HG02588 (cell line): Measurements from ENCODE around the gene ADGRA1.

Experiments used
- ATAC-seq: cut with Tn5 transposase; IDR thresholded peaks from one replicate; pipeline ENCODE4 v1.9.1; 2021; ENCODE audit warnings: mild to moderate bottlenecking, moderate library complexity; ENCODE audit not compliant: unreplicated experiment

ADGRA1 gene

DNA sequence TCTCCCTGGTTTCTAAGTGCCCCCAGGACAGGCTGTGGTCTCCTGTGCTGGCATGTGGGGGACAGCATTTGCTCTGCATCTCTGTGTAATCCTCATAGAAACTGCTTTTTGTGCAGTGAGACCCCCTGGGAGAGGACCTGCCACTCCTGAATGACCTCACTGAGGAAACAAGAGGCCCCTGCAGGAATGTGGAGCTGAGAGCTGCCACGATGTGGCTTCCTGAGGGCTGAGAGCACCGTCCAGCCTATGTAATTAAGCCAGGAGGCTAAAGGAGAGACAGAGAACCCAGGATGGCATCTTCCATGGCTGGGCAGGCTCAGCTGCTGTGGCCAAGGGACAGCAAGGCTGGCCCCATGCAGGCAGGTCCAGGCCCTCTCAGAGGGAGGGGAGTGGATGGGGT, 32.3 kb upstream of the ADGRA1 start:
- ATAC-seq: no peak

DNA sequence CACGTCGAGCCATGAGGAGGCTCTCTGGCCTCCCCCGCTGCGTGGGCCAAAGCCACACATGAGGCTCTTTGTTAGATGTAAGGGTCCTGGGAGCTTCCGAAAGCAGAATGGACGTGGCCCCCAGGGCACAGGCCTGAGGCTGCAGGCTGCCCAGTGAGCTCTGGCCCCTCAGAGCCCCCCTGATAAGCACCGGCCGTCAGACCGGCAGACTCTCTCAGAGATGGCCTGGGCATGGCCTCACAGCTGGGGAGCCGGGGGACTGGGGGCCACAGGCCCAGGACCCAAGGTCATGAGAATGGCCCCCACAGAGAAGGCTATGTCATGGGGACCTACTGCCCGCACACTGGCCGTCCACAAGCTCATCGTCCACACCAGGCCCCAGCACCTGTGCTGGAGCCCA, 31.7 kb upstream of the ADGRA1 start:
- no peak for ATAC-seq

DNA sequence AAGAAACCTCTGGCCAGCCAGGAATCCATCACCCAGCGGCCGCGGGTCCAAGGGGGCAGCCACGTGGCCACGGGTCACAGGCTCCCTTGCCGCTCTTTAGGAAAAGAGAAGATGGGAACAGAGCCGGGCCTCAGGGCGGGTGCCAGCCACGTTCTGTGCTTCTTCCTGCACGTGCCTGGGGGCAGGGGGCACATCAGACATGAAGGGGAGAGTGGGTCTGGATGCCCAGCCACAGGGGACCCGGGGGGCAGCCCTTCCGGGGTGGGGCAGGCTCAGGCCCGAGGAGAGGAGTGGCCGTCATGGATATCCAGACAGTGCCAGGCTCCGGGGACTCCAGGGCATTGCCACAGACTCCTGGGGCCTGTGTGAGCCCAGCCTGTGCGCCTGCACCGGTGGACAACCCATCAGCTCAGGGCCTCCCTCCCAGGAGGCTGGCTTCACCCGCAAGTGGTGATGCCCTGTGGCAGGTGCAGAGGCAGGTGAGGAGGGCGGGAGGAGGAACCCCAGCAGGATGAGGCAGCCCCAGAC, 31.0 kb upstream of the ADGRA1 start:
- no peak for ATAC-seq

DNA sequence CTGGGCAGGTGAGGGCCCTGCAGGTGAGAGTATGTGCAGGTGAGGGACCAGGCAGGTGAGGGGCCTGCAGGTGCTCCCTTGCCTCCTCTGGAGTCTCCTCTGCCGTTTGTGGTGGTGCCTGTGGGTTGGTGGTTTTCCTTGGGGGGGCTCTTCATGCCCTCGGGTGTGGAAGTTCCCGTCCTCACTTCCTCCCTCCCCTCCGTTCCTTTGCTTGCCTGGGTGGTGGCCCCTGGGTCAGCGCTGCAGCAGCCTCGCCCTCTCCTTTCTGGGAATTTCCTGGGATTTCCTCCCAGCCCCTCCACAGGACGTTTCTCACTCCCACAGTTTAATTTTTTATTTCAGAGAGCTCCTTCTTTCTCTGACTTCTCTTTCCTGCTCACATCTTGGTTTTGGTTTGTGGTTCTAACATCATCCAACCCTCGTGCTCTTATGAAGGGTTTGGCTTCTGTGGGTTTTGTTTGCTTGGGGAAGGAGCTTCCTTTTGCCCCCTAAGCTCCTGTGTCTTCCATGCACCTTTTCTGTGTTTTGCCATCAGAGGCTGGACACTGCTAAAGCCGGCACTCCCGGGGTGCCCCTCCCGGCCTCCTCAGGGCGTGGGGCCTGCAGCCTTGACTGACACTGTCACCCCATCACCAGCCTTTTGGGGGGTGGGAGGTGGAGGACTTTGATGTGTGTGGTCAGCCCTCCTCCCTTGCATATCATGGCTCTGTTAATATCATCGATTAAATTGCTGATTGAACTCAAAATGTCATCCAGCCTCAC, 29.2 kb upstream of the ADGRA1 start:
- ATAC-seq: no peak

DNA sequence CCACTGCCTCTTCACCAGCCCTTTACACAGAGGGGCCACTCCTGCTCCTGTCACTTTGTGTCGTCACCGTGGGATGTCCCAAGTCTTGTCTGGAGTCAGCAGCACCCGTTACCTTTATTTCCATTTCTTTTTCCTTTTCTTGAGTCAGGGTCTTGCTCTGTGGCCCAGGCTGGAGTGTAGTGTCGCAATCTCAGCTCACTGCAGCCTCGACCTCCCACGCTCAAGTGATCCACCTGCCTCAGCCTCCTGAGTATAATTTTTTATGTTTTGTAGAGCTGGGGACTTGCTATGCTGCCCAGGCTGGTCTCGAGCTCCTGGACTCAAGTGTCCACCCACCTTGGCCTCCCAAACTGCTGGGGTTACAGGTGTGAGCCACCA, 28.6 kb upstream of the ADGRA1 start:
- ATAC-seq: no peak

DNA sequence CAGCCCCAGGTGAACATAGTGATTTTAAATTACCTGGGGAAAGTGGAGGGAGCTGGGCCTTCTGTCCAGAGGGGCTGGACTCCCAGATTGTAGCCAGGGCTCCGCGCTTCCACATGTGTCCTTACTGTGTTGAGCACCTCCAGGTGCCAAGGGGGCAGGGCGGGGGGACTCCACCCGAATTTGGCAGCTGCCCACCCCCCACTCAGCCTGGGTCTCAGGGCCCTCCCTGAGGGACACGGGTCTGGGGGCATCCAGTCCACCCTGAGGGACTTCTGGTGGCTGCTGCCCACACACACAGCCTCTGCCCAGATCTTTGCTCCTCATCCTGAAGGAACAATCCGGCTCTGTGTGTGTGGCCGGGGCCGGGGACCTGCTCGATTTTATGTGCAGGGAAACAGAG, 28.2 kb upstream of the ADGRA1 start:
- ATAC-seq: no peak

DNA sequence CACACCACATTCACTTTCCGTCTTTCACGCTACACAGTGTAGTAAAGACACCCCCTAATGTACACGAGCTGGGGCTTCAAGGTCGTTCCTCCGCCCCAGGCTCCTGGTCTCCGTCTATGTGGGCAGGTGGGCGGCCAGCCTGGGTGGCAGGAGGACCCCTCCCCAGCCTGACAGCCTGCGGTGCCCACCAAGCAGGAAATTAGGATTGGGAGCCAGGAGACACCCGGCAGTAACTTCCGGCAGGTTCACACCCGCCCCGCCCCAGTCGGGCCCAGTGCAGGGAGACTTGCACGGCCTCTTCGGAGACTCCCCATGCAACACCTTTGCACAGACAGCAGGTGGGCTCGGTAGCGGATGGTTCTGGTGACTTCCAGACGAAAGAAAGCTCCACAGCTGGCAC, 27.7 kb upstream of the ADGRA1 start:
- no peak for ATAC-seq

DNA sequence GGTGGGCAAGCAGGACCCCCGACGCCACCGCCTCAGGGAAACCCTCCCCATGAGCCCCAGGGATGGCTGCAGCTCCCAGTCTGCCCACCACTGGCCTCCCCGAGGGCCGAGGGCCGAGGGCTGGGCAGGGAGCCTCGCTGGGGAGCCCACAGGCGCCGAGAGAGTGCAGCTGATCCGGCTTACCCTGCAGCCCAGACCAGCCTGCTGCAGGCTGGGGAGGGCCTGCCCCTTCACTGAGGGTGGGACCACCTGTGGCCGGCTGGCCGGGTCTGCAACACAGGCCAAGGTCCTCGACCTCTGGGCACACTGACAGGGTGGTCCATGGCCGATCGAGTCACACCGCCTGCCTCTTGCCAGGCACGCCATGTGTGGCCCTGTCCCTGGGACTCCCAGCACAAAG, 27.3 kb upstream of the ADGRA1 start:
- ATAC-seq: no peak

DNA sequence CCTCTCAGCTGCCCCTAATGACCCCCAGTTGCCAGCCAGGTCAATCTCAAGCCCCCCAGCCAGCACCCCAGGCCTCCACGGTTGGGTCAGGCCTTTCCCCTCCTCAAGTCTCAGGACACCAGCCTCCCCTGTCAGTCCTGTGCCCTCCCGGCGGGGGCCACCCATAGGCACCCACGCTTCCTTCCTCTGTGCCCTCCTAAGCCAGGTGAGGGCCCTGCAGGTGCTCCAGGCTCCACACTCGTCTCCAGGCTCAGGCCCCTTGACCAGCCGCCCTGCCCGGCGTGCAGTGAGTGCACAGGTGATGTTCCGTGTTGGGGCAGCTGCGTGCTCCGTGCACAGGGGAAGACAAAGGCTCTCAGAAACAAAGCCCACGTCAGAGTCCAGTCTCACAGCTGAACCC, 26.8 kb upstream of the ADGRA1 start:
- no peak for ATAC-seq

DNA sequence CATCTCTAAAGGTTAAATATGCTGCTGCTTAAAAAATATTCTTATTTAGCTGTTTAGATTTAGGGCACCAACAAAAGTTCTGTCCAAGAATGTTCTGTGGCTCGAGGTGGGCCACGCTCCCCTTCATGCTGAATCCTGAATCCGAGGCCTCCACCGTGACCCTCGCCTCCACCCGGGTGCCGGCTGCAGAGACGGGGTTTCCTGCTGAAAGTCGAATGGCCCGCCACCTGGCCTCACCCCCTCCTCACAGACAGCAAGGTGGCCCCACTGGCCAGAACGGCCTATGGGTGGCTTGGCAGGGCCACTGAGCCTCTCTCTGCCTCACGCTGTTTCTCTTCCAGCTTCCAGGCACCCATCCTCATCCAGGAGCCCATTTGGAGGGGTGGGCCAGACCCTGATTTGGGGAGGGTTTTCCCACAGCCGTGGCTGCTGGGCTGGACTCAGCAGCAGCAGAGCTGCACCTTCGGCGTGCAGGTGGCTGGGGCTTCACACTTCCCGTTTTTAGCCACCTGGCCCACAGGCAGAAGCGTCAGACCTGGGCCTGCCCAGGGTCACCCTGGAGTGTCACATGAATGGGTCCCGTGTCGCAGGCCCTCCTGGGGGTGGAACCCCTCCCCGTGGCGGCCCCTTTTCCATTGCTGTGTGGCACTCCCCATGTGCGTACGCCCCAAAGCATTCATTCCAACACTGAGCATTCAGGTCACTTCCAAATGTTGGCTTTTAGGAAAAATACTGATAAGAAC, 26.3 kb upstream of the ADGRA1 start:
- ATAC-seq: no peak

DNA sequence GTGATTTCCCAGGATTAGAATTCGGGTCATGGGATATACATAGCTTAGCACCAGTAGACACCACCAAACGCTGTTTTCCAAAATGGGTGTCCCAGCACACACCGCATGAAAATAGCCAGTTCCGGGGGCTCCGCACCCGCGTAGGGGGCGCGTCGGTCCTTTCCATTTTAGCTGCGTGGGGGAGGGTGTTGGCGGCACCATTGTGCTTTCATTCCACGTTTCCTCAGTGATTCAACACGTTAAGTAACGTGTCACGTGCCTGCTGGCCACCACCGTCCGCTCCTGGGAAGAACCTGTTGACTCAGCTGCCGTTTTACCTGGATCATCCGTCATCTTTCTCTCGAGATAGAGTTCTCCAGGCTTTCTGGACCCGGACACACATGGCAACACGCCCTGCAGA, 25.6 kb upstream of the ADGRA1 start:
- ATAC-seq: no peak

DNA sequence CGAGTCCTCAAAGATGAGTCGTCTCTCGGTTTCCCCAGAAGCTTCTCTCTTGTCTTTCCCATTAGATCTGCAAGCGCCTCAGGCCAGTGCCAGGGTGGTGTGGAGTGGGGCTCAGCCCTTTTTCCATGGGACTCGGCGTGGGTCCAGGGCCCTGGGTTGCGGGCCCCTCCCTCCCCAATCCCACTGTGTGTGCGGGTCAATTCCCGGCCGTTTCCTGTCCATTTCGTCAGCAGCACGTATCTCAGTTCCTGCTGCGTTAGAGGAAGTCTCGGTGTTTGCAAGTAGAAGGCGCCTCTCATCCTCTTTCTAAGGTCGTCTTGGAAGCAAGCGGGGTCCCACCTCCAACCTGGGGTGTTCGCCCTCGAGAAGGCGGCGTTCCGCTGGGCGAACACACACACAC, 25.1 kb upstream of the ADGRA1 start:
- no peak for ATAC-seq

DNA sequence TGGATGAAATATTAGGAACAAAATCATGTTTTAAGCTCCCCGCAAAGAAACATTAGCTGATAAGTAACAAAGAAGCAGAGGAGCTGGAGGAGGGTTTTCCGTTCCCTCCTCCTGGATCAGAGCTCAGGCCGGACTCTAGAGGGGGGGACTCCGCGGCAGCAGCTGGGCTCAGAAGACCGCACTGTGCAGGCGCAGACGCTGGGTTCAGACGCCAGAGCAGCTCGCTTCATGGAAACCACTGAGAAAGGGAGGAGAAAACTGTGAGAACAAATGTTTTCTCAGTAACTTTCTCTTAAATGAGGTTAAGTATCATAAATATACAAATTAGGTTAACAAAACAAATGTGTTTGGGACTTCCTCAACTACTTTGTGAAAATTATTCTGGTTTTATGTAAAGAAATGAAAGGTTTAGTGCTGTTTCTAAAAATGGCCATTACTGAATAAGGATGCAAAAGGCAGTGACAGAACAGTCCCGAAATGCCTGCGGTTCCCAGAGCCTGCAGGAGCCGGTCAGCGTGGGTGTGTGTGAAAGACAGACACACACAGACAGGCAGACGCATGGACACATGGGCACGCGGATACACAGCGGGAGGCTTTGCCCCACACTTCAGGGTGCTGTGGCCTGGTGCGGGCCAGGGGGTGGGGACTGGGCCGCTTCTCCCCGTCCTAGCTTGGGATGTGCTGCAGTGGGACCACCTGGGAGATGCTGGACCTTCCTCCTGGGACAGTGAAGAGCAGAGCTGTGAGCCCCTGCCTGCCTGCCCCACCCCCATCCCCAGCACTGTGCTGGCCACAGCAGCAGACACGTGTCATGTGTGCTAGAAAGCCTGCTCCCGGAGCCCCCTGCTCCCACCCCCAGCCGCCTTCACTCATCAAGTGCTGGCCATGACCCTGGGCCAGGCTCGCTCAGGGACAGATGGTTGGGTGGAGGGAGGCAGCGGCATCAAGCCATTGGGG, 20.3 kb upstream of the ADGRA1 start:
- ATAC-seq: no peak

DNA sequence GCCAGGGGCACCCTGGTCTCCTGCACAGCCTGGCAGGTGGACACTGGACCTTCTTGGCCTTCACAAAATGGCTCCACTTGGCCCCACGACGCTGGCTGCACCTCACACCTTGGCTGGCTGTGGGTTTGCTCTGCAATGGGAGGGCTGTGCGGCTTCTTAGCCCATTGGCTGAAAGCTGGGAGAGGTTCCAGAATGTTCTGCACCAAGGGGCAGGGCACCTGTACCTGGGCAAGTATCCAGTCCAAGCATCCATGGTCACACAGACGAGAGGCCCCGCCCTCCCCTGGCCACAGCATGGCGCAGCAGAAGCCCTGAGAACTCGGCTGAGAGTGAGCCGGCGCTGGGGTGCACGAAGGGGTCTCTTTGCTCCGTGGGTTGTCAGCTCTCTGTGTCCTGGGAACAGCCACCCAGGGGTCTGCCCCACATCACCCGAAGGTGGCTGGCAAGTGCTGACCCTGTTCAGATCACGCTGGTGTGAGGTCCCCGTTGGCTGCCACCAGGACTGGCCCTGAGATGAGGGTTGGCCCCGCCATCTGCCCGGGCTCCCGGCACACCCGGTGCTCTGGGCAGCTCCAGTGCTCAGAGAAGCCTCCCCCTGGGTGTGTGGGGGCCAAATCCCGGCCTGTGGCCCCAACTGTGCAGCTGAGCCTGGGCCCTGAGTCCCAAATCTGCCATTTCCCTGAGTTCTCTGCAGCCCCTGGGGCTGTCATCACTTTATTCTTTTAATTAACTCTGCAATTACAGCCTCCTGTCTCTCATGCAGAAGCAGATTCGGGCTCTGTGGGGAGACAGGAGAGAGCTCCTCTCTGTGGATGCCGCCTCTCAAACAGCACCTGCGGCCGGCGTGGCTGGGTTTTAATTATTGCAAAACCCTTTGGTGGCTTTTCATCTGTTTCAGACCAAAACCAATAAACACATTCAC, 19.4 kb upstream of the ADGRA1 start:
- no peak for ATAC-seq

DNA sequence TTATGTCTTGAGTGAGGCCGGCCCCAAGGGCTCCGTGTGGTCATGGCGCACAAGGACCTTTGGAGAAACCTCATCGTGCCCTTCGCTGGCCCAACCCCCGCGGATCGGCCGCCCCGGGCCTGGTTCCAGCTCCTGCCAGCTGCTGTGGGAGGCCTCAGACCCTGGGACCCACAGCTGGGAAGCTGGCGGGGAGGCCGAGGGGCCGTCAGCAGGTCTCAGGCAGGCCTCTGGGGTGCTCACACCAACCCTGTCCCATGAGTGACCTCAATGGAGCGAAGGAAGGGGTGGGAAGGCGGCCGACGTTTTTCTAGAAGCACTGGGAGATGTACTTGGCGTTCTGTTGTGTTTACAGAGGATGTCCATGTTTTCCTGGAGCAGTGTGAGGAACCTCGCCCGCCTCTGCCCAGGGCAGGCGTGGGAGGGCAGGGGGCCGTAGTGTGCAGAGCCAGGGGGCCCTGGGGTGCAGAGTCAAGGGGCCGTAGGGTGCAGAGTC, 18.6 kb upstream of the ADGRA1 start:
- no peak for ATAC-seq

DNA sequence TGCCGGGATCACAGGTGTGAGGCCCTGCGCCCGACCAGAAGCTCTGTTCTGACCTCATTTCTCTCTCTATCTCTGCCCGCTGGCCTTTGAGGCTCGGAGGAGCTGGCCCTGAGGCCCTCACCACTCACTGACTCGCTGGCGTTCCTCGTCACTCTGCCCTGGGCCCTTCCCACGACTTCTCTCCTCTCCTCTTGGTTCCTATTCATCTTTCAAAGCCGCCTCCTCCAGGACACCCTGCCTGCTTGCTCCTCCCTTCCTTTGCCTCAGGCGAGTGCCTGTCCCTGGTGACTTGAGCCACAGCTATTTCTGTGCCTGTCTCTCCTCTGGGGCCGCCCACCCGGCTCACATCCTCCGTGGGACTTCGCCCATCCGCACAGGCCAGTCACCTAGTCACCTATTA, 17.3 kb upstream of the ADGRA1 start:
- ATAC-seq: no peak

DNA sequence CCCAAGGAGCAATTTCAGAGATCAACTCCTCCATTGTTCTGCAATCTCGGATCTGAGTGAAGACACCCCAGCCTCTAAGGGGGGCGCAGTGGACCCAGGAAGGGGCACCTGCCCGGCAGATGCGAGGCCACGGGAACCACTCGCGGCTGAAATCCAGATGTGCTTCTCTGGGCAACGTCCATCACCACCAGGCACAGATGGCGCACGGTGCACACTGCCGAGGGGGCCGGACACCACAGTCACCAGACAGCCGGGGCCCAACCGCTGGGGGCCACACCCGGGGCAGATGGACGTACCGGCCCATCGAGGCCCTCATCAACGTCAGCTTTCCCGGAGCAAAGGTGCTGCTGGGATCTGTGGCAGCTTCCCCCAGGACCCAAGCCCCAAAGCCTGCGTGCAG, 16.9 kb upstream of the ADGRA1 start:
- ATAC-seq: no peak

DNA sequence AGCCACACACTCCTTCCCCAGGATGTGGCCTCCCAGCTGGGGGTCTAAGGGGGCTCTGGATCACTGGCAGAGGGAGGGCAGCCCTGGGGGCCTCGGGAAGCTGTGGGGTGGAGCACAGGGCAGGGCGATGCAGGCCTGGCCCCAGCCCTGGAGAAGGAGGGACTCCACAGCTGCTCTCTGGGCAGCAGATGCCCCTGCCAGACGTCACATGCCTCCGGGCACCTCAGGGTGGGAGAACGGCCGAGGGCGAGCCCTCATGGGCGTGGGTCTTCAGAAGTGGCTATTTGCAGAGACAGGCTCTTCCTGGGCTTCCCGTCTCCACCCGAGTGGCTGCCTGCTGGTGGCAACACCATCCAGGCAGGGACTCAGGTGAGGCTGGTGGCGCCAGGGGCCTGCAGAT, 16.0 kb upstream of the ADGRA1 start:
- ATAC-seq: no peak

DNA sequence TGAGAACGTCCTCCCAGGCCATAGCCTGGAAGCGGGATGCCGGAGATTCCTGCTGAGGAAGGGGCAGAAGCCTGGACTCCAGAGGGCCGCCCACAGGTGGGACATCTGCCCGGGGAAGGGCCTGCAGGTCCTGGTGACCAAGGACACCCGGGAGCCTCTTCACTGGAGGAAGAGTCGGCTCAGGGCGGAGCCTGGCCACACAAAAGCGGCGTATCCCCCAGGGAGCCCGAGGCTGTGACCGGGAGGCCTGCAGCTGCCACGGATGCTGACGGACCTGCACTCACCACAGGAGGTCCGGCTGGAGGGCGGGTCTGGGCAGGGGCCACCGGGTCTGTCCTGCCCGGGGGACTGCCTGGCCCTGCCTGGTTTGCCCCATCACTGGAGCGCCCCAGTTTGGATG, 15.5 kb upstream of the ADGRA1 start:
- no peak for ATAC-seq

DNA sequence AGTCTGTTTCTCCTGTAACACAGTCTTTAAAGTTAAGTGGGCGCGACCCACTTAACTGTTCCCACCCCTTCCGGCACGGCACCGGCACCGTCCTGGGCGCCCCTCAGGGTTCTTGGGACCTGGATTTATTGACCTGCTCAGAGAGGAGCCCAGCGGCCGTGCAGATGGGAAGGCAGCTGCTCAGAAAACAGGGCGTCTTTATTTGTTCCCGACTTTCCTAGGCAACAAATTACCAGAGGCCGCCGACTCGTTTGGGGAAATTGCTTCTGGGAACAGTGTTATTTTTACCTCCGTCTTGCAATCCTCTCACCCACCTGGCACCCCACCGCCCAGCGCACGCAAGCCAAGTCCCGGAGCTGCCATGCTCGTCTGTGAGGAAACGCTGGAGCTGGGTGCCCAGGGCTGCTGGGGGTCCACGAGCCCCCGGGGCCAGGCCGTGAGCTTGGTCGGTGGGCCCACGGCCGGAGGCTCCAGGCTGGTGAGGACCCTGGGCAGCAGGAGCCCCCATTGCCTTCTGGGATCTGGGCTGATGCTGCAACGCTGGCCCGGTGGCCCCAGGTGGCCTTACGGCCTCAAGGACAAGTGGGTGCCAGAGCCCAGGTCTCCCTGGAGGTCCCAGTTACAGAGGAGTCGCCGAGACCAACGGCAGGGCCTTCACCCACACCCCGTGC, 14.9 kb upstream of the ADGRA1 start:
- no peak for ATAC-seq
